AG09309 (cell line): ENCODE results near the gene DYNC1I1.

Experiments used
- DNase-seq: peaks from one replicate; pipeline ENCODE4 v3.0.0-alpha.2; 2010; ENCODE audit warnings: low read depth
- H3K4me3 ChIP-seq: 2 replicates; pipeline ENCODE4 v1.5.1; 2011; ENCODE audit warnings: mild to moderate bottlenecking, low read depth, low read length, moderate library complexity; ENCODE audit not compliant: control insufficient read depth
- CTCF ChIP-seq: IDR thresholded peaks from 2 replicates; pipeline ENCODE4 v1.5.1; 2011; ENCODE audit warnings: mild to moderate bottlenecking, low read depth, low read length, inconsistent platforms; ENCODE audit not compliant: insufficient read depth, control insufficient read depth; ENCODE audit errors: missing control alignments

DYNC1I1 gene

DNA sequence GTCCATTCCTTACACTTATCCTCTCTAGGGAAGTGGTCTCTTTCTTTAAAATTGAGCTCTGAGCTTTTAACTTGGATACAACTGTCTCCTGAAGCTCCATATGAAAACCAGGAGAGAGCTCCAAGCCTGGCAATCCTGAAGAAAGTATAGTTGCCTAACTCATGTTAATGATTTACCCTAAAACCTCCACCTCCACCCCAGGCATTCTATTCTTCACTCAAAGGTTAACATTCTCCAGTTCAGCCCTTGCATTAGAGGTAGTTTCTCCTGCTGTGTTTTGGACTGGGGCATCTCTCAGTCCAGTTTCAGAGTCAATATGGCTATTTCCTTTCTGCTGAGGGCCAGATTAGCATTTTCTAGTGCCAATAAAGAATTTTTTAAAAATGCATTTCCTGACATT is 354.0 kb downstream of the DYNC1I1 start:
- no peak for TF ChIP-seq CTCF
- no peak for DNase-seq
- no peak overlapping the region for H3K4me3 ChIP-seq

GRCh38 chr7:96127746-96128145 is 355.4 kb downstream of the DYNC1I1 start:
- no peak for DNase-seq
- TF ChIP-seq CTCF, result no peak
- H3K4me3 ChIP-seq, result no peak overlapping the region

DNA sequence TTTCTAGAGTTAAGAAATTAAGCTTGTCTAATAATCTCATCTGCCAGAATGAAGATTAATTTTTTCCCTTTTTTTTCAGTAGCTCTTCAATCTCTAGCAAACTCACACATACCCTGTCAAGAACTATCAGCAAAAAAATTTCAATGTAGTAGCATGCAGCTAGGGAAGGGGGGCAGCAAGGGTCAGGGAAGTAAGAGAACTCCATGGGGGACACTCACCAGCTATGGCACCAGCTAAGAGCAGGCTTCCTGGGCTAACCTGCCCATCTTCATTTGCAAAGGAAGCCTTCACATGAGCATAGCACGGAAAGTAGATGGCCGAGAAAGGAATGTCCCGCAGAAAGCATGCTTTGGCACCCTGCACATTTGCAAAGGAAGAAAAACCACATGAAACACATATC is 359.2 kb downstream of the DYNC1I1 start:
- no peak for TF ChIP-seq CTCF
- no peak overlapping the region for H3K4me3 ChIP-seq
- no peak for DNase-seq

DNA sequence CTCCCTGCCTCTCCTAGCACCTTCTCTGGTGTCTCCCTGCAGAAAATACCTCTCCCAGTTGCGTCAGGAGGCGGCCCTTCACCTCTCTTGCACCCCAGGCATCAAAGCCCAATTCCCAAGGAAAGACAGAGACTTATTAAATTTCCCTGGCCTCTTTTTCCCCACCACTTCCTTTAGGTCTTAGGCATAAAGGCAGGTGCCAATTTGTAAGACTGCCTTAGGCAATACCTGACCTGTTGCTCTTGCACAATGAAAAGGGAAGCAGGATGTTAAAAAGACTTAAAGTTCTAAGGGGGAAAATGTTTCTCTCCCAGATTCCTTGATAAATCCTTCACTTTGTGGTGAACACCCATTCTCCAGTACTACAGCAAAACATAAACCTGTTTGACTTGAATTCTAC is 362.9 kb downstream of the DYNC1I1 start:
- DNase-seq, result no peak
- no peak overlapping the region for H3K4me3 ChIP-seq
- TF ChIP-seq CTCF, result no peak

DNA sequence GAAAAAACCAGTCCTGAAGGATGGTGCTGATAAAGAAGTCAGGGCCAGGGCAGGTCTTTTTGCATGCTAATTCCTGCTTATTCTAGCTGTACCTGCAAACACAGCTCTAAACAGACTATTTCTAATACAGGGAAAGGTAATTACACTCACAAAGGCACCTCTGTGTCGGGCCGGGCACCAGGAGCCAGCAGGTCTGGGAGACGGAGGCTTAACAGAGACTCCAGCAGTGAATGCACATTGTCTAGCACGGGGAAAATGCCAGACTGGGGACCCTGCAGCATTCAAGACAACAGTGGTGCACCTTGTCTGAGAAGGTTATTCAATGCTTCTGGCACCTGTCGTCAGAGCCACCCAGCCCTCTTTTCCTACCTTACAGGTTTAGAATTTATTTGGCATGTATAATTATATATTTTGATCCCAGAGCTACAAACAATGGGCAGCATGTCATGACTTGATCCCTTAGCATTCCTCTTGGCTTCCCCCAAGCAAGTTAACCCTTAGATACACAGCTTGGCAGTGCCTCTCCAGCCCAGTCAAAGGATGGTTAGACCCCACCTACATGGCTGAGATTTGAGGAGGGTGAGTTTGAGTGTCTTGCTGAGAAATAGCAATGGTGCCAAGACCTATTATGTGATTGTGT is 364.4 kb downstream of the DYNC1I1 start:
- no peak overlapping the region for H3K4me3 ChIP-seq
- no peak for DNase-seq

DNA sequence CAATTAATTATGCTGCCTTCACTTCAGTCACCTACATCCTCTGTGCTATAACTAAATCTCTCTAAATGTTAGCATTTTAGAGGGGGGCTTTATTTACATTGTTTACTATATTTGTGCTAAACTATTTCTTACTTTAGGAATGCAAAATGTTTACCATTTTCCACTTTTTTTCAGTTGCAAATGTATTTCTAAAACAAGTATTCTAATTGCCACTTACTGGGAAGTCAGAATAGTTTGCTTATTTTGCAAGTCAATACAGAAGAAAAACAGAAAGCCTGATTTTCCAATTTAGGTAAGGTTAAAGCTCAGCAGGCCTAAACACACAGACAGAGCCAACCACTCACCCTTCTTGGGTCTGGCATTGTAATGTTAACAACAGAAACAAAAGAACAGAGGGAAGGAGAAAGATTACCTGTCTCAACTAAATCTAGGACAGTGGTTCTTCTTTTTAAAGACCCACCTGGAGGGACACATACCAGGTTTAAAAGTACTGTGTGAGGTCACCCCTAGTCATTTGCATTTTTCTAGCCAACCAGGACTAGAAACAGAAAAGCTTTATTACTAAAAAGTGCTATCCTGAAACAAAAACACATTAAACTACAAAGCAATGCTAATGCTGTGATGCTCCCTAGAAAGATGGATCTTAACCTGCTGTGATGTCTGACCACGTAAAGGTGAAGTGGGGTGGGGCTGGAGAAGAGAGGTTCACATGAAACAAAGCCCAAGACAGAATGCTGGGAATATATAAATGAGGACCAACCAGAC is 371.3 kb downstream of the DYNC1I1 start:
- H3K4me3 ChIP-seq, result no peak overlapping the region
- TF ChIP-seq CTCF, result no peak
- DNase-seq, result no peak

More for the DNA sequence above, 364.4 kb downstream of the DYNC1I1 start:
- no peak for TF ChIP-seq CTCF

DNA sequence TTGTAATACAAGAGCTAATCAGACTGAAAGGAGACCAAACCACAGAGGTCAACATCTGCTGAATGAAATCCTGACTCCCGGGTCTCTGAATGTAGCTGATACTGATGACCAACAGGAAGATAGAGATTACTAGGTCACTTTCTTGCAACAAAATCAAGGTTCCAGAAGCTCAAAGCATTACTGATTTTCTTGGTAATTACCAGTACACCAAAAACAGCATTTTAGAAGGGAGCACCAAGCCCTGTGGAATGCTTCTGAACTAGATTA is 371.8 kb downstream of the DYNC1I1 start:
- no peak for DNase-seq
- no peak overlapping the region for H3K4me3 ChIP-seq
- no peak for TF ChIP-seq CTCF
